ENCODE data around the gene SLC38A8. TPM values are rescaled to one million over a fixed set of nuclear protein-coding genes. Genes with fewer than 3 reads are reported as not detected.

The SLC38A8 gene
- total and polyA plus RNA-seq, 9 donors: 0.62 to 0.98 (median 0.66) TPM; not detected in 6

- Histone ChIP-seq H3K4me3 (no peak overlapping the region), H3K9me3 (no peaks in the 10 kb centered on the region), H3K27me3 (no peaks in the 10 kb centered on the region), H3K36me3 (no peaks in the 10 kb centered on the region), H3K4me1 (ENCODE audit: insufficient read depth) (no peaks in the 10 kb centered on the region), H3K27ac (no peak overlapping the region)
- WGBS, 3 donors: 17 to 26% (median 25%) methylated on average over 7 of the region's 7 CpGs
- no peak for TF ChIP-seq EP300 (IDR thresholded peaks at IDR 0.05)
- TF ChIP-seq, protein P1, sequence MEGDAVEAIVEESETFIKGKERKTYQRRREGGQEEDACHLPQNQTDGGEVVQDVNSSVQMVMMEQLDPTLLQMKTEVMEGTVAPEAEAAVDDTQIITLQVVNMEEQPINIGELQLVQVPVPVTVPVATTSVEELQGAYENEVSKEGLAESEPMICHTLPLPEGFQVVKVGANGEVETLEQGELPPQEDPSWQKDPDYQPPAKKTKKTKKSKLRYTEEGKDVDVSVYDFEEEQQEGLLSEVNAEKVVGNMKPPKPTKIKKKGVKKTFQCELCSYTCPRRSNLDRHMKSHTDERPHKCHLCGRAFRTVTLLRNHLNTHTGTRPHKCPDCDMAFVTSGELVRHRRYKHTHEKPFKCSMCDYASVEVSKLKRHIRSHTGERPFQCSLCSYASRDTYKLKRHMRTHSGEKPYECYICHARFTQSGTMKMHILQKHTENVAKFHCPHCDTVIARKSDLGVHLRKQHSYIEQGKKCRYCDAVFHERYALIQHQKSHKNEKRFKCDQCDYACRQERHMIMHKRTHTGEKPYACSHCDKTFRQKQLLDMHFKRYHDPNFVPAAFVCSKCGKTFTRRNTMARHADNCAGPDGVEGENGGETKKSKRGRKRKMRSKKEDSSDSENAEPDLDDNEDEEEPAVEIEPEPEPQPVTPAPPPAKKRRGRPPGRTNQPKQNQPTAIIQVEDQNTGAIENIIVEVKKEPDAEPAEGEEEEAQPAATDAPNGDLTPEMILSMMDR (IDR thresholded peaks at IDR 0.05): no peak
- TF ChIP-seq POLR2A (IDR thresholded peaks at IDR 0.05): no peak
- no peak for DNase-seq
- intact Hi-C loops (cut with DNase I): loop anchor here in 1 of 4 donors (5.0 kb wide), 1 partner anchor 73 kb away; no protein-coding TSS in a partner anchor
Observed at GRCh38 chr16:83974475-83974874, 68.1 kb downstream of the SLC38A8 start.

- 77 to 81% (median 78%) methylated on average over 22 of the region's 22 CpGs for WGBS, 3 donors
- Histone ChIP-seq H3K27ac (no peak overlapping the region), H3K4me3 (no peak overlapping the region), H3K36me3 (no peaks in the 10 kb centered on the region), H3K27me3 (no peaks in the 10 kb centered on the region), H3K9me3 (no peaks in the 10 kb centered on the region), H3K4me1 (ENCODE audit: insufficient read depth) (no peaks in the 10 kb centered on the region)
- intact Hi-C loops (cut with DNase I): loop anchor here in 1 of 4 donors (5.0 kb wide), 1 partner anchor 74 kb away; no protein-coding TSS in a partner anchor
- TF ChIP-seq EP300 (IDR thresholded peaks at IDR 0.05): no peak
- TF ChIP-seq, protein P1 (IDR thresholded peaks at IDR 0.05): no peak
- TF ChIP-seq POLR2A (IDR thresholded peaks at IDR 0.05): no peak
- DNase-seq: no peak
Observed at GRCh38 chr16:83973581-83974385, 68.8 kb downstream of the SLC38A8 start.

DNA sequence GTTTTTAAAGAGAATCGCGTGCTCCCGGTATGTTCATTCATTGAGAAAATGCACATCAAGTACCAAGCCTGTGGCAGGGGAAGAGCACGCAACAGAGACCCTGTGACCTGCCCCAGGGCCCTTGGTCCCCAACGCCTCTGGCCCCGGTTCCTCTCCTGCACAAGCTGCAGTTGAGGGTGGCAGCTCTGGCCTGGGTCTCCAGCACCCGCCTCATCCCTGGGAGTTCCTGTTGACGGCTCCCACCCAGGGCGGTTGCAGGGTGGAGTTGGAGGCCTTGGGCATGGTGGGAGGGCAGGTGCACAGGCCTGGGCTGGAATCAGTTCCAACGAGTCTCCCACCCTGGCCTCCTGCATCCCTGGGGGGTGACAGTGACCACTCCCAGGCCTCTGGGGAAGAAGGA lies 69.5 kb downstream of the SLC38A8 start:
- Histone ChIP-seq H3K27me3 (no peaks in the 10 kb centered on the region), H3K27ac (no peak overlapping the region), H3K4me1 (ENCODE audit: insufficient read depth) (no peaks in the 10 kb centered on the region), H3K9me3 (no peaks in the 10 kb centered on the region), H3K4me3 (no peak overlapping the region), H3K36me3 (no peaks in the 10 kb centered on the region)
- intact Hi-C loops (cut with DNase I): loop anchor here in 1 of 4 donors (5.0 kb wide), 1 partner anchor 74 kb away; no protein-coding TSS in a partner anchor
- no peak for DNase-seq
- no peak for TF ChIP-seq POLR2A (IDR thresholded peaks at IDR 0.05)
- no peak for TF ChIP-seq EP300 (IDR thresholded peaks at IDR 0.05)
- TF ChIP-seq, protein P1 (IDR thresholded peaks at IDR 0.05): no peak
- WGBS, 3 donors: 72 to 81% (median 80%) methylated on average over 10 of the region's 10 CpGs

DNA sequence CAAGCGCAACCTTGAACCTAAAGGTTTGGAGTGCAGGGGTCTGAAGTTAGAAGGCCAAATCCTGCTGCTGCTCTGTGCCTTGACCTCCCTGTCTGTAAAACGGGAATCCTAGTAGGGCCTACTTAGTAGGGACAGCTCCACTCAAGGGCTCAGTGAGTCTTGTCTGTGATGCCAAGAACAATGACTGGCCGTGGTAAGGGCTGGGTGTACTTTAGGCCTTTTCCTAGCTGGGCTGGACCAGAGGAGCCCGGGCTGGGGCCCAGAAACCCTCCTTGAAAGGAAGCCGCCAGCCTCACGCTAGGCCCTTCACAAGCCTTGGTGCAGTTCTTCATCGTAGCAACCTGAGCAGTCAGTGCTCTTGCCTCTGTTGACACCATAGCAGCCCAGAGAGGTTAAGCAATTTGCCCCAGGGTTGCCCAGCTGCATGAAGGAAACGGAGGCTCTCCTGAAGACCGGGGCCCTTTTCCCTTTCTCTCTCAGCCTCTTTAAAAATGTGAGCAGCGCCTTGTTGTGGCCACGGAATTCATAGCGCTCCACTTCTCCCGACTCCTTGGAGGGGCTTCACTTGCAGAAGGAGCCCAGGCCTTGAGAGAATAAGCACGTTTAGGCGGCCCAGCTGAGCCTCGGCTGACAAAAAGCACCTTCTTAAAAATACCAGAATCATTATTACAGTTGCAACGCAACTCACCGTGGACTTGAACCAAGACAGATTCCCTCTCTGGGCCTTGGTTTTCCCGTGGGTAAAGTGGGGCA lies 70.2 kb downstream of the SLC38A8 start:
- H3K27me3 ChIP-seq: no peaks in the 10 kb centered on the region
- H3K9me3 ChIP-seq: no peaks in the 10 kb centered on the region
- no peak overlapping the region for H3K27ac ChIP-seq
- WGBS, 3 donors: 80 to 85% (median 81%) methylated on average over 19 of the region's 19 CpGs
- intact Hi-C loops (cut with DNase I): loop anchor here in 1 of 4 donors (5.0 kb wide), 1 partner anchor 75 kb away; no protein-coding TSS in a partner anchor
- TF ChIP-seq EP300 (IDR thresholded peaks at IDR 0.05): no peak
- H3K36me3 ChIP-seq: no peaks in the 10 kb centered on the region
- no peak for DNase-seq
- no peaks in the 10 kb centered on the region for H3K4me1 ChIP-seq (ENCODE audit: insufficient read depth)
- no peak overlapping the region for H3K4me3 ChIP-seq
